Osteocyte (in vitro differentiated cells): ENCODE data around the gene POLA1. TPM values are rescaled to one million over a fixed set of nuclear protein-coding genes. Genes with fewer than 3 reads are reported as not detected.

Experiments used
- DNase-seq: peaks from one replicate; pipeline ENCODE4 v3.0.0; 2021; ENCODE audit warnings: mixed read lengths; ENCODE audit not compliant: unreplicated experiment; ENCODE audit errors: extremely low spot score
- H3K27ac Mint-ChIP-seq: one replicate; pipeline ENCODE4 v1.8.0; 2021; ENCODE audit warnings: mild to moderate bottlenecking, mixed read lengths; ENCODE audit not compliant: unreplicated experiment
- H3K27me3 Mint-ChIP-seq: one replicate; pipeline ENCODE4 v1.8.0; 2021; ENCODE audit warnings: mixed read lengths; ENCODE audit not compliant: unreplicated experiment
- H3K36me3 Mint-ChIP-seq: one replicate; pipeline ENCODE4 v1.8.0; 2021; ENCODE audit warnings: mixed read lengths; ENCODE audit not compliant: unreplicated experiment
- H3K4me1 Mint-ChIP-seq: one replicate; pipeline ENCODE4 v1.8.0; 2021; ENCODE audit warnings: mixed read lengths; ENCODE audit not compliant: unreplicated experiment
- H3K4me3 Mint-ChIP-seq: one replicate; pipeline ENCODE4 v1.8.0; 2021; ENCODE audit warnings: mild to moderate bottlenecking, moderate library complexity, mixed read lengths; ENCODE audit not compliant: unreplicated experiment
- H3K9me3 Mint-ChIP-seq: one replicate; pipeline ENCODE4 v1.8.0; 2021; ENCODE audit warnings: mixed read lengths; ENCODE audit not compliant: unreplicated experiment
- total RNA-seq: library from RNA; stranded (reverse); gene quantifications from 2 replicates; pipeline ENCODE4 v1.2.1, GENCODE V29; 2021
- TF ChIP-seq, protein P1 (sequence below): fragments of 200-600 bp; sonication (generic); IDR thresholded peaks from 2 replicates; pipeline ENCODE4 v1.5.0; 2021; ENCODE audit warnings: antibody characterized with exemption, mild to moderate bottlenecking, moderate library complexity

Gene POLA1
- total RNA-seq, 1 donor from 2014 or later, result 17.3 TPM

DNA sequence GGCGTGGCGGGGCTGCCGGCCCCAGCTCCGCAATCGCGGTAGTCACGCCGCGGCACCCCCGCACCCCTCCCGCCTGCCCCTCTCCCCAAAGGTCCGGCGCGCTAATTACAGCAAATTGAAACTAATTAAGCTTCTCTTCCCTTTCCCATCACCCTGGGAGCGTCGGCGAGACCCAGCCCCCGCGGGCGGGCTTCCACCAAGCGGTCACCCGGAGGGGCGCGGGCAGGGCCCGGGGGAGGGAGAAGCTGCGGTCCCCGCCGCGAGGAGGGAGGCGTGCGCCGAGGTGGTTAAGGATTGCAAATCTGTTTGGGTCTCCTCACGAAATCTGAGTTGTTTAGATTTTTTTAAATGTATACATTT is 308.9 kb downstream of the POLA1 start:
- TF ChIP-seq, protein P1, sequence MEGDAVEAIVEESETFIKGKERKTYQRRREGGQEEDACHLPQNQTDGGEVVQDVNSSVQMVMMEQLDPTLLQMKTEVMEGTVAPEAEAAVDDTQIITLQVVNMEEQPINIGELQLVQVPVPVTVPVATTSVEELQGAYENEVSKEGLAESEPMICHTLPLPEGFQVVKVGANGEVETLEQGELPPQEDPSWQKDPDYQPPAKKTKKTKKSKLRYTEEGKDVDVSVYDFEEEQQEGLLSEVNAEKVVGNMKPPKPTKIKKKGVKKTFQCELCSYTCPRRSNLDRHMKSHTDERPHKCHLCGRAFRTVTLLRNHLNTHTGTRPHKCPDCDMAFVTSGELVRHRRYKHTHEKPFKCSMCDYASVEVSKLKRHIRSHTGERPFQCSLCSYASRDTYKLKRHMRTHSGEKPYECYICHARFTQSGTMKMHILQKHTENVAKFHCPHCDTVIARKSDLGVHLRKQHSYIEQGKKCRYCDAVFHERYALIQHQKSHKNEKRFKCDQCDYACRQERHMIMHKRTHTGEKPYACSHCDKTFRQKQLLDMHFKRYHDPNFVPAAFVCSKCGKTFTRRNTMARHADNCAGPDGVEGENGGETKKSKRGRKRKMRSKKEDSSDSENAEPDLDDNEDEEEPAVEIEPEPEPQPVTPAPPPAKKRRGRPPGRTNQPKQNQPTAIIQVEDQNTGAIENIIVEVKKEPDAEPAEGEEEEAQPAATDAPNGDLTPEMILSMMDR, result no peak
- no peak overlapping the region for H3K27ac Mint-ChIP-seq
- H3K36me3 Mint-ChIP-seq, result peaks cover 2% of the 10 kb centered on the region
- peak overlapping the region; percentile 64 for H3K4me3 Mint-ChIP-seq
- no peak for DNase-seq
- peaks cover 46% of the 10 kb centered on the region for H3K27me3 Mint-ChIP-seq
- H3K9me3 Mint-ChIP-seq, result no peaks in the 10 kb centered on the region
- H3K4me1 Mint-ChIP-seq, result peaks cover 28% of the 10 kb centered on the region

GRCh38 chrX:25003066-25003849 is 309.5 kb downstream of the POLA1 start:
- no peak for DNase-seq
- Mint-ChIP-seq H3K27ac (no peak overlapping the region), H3K36me3 (peaks cover 2% of the 10 kb centered on the region), H3K4me3 (peak overlapping the region; percentile 64), H3K27me3 (peaks cover 52% of the 10 kb centered on the region), H3K9me3 (no peaks in the 10 kb centered on the region), H3K4me1 (peaks cover 28% of the 10 kb centered on the region)
- TF ChIP-seq, protein P1, result no peak

DNA sequence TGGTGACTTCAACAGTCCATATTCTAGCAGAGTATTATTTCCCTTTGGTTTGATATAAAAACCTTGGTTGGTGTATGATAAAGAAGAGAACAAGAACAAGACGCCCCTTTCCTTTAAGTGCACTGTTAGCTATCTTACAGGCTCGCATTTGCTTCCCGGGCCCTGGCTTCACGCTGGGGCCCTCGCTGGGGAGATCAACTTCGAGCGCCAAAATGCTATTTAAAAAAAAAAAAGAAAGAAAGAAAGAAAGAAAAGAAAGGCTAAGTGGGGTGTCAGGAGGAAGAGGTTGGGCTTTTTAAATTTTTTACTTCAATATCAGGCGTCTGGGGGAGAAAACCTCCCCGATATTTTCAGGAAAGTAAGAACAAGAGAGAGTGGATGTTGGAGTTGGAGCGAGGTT is 310.3 kb downstream of the POLA1 start:
- TF ChIP-seq, protein P1, result no peak
- Mint-ChIP-seq H3K36me3 (peaks cover 2% of the 10 kb centered on the region), H3K9me3 (no peaks in the 10 kb centered on the region), H3K27me3 (peaks cover 60% of the 10 kb centered on the region), H3K27ac (no peak overlapping the region), H3K4me1 (peaks cover 28% of the 10 kb centered on the region), H3K4me3 (peak overlapping the region; percentile 73)
- DNase-seq, result no peak

- DNase-seq, result no peak
- Mint-ChIP-seq H3K36me3 (peaks cover 2% of the 10 kb centered on the region), H3K4me1 (peaks cover 28% of the 10 kb centered on the region), H3K27ac (no peak overlapping the region), H3K27me3 (peaks cover 65% of the 10 kb centered on the region), H3K4me3 (peak overlapping the region; percentile 60), H3K9me3 (no peaks in the 10 kb centered on the region)
- TF ChIP-seq, protein P1, result no peak
Observed at GRCh38 chrX:25004485-25005032, 310.8 kb downstream of the POLA1 start.

GRCh38 chrX:25005034-25005381 is 311.3 kb downstream of the POLA1 start:
- TF ChIP-seq, protein P1, result no peak
- Mint-ChIP-seq H3K4me3 (peak overlapping the region; percentile 35), H3K9me3 (no peaks in the 10 kb centered on the region), H3K4me1 (peaks cover 28% of the 10 kb centered on the region), H3K27ac (no peak overlapping the region), H3K36me3 (peaks cover 2% of the 10 kb centered on the region), H3K27me3 (peaks cover 70% of the 10 kb centered on the region)
- DNase-seq, result no peak
